NCI-H524 (cell line): Measurements from ENCODE around the gene LARGE1.

Experiments
- DNase-seq, 2 experiments: peaks; one replicate each; lab custom pipeline; 2025; lab: John Stamatoyannopoulos, UW

Gene LARGE1

DNA sequence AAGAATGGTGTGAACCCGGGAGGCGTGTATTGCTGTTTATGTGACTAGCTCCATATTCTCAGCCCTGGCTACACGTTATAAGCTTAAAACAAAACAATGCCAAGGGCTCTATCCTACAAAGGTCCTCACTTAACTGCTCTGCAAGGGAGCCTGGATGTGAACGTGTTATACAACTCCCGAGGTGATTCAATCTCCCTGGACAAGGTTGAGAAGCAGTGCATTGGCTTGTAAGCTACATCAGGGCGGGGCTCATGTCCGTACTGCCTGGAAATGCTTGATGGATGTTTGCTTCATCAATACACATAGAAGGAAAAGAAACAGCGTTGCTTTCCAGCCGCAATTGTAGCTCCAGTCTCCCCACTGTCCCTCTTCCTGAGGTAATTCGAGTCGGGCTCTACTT, 605.2 kb downstream of the LARGE1 start:
- no peak for DNase-seq

DNA sequence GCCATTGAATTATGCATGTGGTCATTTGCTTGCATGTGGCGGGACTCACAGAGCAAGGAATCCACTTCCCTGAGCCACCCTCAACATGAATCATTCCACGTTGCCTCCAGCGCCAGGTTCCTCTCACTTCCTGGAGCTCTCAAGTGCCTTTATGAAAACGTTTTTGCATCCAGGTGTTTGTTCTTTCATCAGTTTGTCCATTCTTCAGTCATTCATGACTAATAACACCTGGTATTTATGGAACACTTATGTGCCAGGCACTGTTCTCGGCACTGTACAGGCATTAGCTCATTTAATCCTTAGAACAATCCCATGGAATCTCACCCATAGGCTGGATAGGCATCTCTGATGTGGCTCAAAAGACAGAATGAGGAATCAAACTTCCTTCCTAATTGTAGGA, 606.0 kb downstream of the LARGE1 start:
- no peak for DNase-seq

GRCh38 chr22:33303099-33303498, 617.2 kb downstream of the LARGE1 start:
- no peak for DNase-seq

DNA sequence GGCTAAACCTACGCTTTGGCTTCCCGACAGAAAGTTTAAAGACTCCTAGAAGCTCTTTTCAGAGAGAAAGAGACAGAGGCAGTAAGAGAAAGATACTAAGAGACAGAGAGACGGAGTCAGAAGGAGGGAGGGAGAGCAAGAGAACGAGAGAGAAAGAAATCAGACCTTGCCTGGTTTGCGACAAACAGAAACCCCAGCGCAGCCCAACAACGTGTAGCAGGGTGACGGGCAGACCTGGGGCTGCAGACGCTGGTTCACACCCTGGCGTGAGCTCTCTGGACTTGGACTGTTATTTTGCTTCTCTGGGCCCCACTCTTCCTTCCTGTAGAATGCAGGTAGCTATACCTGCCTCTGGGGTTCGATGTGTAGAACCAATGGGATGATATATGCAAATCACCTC, 617.7 kb downstream of the LARGE1 start:
- DNase-seq, result no peak

DNA sequence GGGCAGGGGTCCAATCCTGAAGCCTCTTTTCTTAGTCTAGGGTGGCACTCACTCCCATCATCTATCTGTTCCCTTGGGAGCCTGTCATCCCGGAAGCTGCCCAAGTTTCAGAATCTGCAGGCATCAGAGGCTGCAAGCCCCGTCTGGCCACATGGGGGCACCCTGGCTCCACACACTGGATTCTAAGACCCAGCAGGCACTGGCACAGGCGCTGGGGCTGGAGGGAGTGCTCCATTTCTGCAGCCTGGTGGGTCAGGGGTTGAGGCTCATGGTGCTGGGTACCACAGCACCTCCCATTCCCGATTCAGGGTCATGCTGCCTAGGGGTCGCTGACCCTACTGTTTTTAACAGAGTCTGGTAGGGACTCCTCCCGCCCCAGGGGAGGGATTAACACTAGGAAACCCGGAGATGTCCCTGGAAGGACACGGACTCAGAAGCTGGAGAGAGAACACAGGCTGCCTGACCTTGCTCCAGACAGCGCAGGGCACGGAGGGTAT, 618.2 kb downstream of the LARGE1 start:
- DNase-seq, result peak; percentile 47 to 78

DNA sequence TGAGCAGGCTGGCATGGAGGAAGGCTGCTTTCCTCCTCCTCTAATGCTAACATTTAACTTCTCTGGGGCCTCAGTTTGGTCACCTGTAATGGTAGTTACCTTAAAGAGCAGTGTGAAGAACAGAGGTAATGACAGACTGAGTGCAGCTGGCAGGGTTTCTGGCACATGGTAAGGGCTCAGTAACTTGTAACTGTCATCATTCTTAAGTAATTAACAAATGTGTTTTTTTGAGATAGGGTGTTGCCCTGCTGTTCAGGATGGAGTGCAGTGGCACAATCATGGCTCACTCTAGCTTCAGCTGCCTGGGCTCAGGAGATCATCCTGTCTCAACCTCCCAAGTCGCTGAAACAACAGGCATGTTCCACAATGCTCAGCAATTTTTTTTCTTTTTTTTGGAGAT, 620.1 kb downstream of the LARGE1 start:
- no peak for DNase-seq

DNA sequence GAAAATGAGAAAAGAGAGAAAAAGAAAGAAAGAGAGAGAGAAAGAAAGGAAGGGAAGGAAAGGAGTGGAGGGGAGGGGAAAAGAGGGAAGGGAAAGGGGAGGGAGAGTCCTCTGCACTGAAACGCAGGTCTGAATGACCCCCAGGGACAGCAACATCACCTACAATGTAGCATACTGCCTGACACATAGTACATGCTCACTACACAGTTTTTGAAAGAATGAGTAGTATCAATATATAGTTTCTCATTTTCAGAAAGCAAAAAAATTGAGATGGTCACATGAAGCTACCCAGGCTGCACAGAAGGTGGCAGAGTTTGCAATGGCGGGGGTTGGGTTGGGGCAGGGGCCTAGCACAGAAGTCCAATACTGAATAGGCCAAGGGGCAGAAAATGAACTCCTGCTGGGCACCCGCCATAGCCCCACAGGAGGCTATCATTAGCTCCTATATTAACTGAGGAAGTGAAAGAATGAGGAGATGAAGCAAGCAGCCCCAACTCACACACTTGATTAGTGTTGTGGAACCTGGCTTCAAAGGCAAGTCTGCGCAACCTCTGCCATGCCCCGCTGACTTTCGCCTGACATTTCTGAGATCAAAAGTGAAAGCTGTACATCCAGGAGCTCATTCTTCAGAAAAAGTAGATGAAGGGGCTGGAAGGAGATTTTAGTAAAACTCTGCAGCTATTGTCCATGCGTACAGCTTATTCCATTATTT, 620.9 kb downstream of the LARGE1 start:
- DNase-seq, result no peak

- DNase-seq, result no peak
Observed at GRCh38 chr22:33296941-33297340, 623.3 kb downstream of the LARGE1 start.

DNA sequence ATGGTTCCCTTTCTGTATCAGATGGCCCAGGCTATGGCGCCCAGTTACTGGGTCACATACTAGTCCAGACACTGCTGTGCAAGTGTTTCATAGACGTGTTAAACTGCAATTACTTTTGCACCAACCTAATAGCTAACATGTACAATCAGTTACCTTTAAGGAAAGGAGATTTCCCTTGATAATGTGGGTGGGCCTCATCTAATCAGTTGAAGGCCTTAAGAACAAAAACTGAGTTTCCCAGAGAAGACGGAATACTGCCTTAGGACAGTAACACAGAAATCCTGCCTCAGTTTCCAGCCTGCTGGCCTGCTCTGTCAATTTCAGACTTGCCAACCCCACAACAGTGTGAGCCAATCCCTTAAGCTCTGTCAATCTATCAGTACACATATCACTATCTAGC, 632.2 kb downstream of the LARGE1 start:
- DNase-seq, result no peak

DNA sequence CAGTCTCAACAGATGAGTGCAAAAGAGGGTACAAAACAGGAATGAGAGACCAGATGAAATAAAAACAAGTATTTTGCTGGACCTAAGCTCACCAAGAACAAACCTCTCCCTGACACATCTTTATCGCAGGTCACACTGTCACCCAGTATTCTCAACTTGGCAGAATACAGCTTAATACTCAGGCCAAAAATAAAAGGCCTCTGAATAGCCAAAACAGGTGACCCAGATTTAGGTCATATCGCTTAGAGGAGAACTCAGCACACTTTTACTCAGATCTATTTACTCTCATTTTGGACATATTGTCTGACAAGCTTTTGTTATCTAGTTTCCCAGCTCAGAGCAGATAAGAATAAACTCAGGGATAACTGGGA, 645.2 kb downstream of the LARGE1 start:
- DNase-seq, result no peak

GRCh38 chr22:33274214-33275072, 645.8 kb downstream of the LARGE1 start:
- DNase-seq, result peak in 1 of 2 experiments; percentile 30

- DNase-seq, result no peak
Observed at GRCh38 chr22:33272871-33273270, 647.4 kb downstream of the LARGE1 start.

- DNase-seq, result no peak
Observed at GRCh38 chr22:33272180-33272579, 648.1 kb downstream of the LARGE1 start.

DNA sequence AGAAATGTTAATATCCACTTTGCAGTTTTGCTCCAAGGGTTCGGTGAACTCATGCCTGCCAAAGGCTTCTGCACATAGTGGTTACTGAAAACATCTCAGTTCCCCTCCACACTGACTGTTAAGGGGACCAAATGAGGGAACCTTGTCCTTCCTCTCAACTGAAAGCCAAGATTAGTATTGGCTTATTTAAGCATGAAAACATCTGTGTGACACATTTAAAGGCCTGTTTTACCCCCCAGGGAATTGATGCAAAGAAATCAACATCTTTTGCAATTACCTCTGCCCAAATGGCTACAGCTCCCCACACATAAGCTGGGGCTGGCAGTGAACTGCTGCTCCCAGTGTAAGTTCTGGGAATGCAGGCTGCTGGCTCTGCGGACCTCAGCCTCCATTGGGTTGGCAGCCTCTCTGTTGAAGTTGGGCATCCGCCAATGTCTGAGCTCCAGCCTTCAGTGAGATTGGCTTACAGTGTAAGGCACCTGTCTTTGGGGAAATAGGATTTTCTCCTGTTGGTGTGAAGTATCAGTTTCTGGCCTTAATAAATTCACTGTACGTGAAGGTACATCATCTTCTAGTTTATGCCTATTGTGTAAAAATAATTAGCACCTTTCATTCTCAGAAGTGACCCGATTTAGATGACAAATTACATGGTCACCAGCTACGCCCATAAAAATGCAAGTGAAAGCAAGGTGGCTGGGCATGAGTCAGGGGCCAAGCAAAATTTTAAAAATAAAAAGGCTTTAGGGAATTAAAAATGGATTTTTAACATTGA, 648.7 kb downstream of the LARGE1 start:
- no peak for DNase-seq

DNA sequence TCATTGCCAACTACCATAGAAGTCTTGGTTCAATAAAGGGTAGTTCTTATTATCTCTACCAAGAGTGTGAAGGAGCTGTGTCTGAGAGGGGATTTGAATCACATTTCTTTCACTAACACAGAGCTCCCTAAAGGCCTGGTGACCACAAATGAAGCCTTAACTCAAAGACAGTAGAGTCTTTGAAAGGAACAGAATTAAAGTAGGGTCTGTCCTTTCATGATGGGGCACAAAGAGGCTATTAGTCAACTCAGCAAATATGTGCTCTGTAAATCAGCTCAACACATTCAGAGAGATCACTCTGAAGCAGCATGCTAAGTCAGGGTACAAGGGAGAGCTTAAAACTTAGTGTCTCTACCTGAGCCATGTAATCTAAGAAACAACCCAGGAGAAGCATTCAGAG, 649.7 kb downstream of the LARGE1 start:
- no peak for DNase-seq

GRCh38 chr22:33261699-33262098, 658.6 kb downstream of the LARGE1 start:
- no peak for DNase-seq

- no peak for DNase-seq
Observed at GRCh38 chr22:33260498-33260897, 659.8 kb downstream of the LARGE1 start.

DNA sequence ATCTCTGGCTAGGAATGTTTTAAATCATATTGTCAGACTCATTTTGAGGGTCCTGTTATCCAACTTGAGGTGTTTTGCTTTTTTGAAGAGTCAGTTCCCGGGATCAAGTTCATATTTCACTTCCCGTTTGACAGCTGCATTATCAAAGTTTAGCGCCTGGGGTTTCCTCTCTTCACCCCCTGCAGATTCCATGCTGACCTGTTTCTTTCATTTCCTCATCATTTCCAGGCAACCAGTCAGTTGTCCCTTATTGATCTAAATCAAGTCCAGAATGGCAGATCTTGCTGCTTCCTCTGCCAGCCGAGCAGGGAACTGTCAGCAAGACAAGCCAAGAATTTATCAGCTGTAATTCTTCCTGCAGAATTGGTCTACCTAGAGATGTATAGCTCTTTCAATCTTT, 664.5 kb downstream of the LARGE1 start:
- DNase-seq, result no peak

DNA sequence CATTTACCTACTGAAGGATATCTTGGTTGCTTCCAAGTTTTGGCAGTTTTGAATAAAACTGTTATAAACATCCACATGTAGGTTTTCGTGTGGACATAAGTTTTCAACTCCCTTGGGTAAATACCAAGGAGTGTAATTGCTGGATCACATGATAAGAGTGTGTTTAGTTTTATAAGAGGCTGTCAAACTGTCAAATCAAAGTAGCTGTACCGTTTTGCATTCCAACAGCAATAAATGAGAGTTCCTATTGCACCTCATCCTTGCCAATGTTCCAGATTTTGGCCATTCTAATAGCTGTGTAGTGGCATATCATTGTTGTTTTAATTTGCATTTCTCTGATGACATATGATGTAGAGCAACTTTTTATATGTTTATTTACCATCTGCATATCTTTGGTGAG, 671.3 kb downstream of the LARGE1 start:
- DNase-seq, result no peak

- no peak for DNase-seq
Observed at GRCh38 chr22:33247758-33248157, 672.5 kb downstream of the LARGE1 start.

GRCh38 chr22:33242078-33242477, 678.2 kb downstream of the LARGE1 start:
- no peak for DNase-seq

DNA sequence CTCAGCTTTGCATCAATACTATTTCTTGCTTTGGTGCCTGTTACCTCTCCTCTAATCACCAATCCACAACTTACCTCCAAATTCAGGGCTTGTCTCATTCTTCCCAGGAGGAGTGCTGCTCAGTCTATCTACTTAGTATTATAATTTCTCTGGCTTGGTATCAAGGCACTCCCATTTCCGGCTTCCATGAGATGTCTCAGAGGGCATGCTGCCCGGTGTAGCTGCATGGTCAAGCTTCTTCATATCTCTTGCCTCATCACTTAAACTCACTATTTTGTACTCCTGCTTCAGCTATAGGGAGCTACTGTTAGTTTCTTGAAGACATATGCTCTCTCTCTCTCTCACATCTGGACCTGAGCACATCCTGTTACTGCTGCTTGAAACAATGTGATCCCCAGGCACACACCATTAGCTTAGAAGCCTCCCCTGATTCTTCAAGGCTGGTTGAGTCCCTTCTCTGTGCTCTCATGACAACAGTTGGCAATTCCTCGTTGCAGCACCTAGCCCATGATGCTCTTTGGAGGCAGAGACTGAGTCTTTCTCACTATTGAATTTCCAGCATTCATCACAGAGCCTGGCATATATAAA, 679.3 kb downstream of the LARGE1 start:
- DNase-seq, result no peak
